H1 (cell line): ENCODE measurements around the gene TAS2R7. TPM values are rescaled to one million over a fixed set of nuclear protein-coding genes. Genes with fewer than 3 reads are reported as not detected.

ENCODE experiments used
- CTCF ChIA-PET: fragments of 300-600 bp; sonication (Branson Sonifier 250); formaldehyde crosslinking; loops from one replicate; lab custom pipeline; 2021; ENCODE audit not compliant: partially characterized antibody; lab: Charles Lee
- POLR2A ChIA-PET: fragments of 300-600 bp; sonication (Branson Sonifier 250); formaldehyde crosslinking; loops from one replicate; lab custom pipeline; 2021; ENCODE audit warnings: inconsistent platforms; ENCODE audit not compliant: partially characterized antibody; lab: Charles Lee
- DNase-seq, 2 experiments: peaks; one replicate each; pipeline versions ENCODE4 v3.0.0 to v3.0.0-alpha.2; 2010 to 2022; ENCODE audit warnings: low spot score in 2 of 2, low read depth in 1 of 2, mixed read lengths in 1 of 2
- FAIRE-seq: peaks from 2 replicates; lab custom pipeline; 2011; peaks lifted over from hg19 to GRCh38; lab: Jason Lieb, UNC
- H2AFZ ChIP-seq: 2 replicates; pipeline ENCODE4 v1.8.1; 2012; ENCODE audit warnings: low read length, inconsistent platforms
- H2AK5ac ChIP-seq: 2 replicates; pipeline ENCODE4 v1.6.1; 2013; ENCODE audit warnings: low read depth, low read length
- H2BK120ac ChIP-seq: replicated peaks from 2 replicates; pipeline ENCODE3; 2013; ENCODE audit warnings: low read depth, low read length, inconsistent platforms
- H2BK12ac ChIP-seq: 2 replicates; pipeline ENCODE4 v1.6.1; 2013; ENCODE audit warnings: low read depth, low read length
- H2BK15ac ChIP-seq: 2 replicates; pipeline ENCODE4 v1.6.1; 2013; ENCODE audit warnings: low read length
- H2BK20ac ChIP-seq: 2 replicates; pipeline ENCODE4 v1.6.1; 2013; ENCODE audit warnings: low read length
- H2BK5ac ChIP-seq: 2 replicates; pipeline ENCODE4 v1.6.1; 2013; ENCODE audit warnings: low read depth, low read length
- H3K14ac ChIP-seq: 2 replicates; pipeline ENCODE4 v1.6.1; 2013; ENCODE audit warnings: inconsistent platforms; ENCODE audit not compliant: insufficient read length
- H3K18ac ChIP-seq: 2 replicates; pipeline ENCODE4 v1.6.1; 2013; ENCODE audit warnings: low read length; ENCODE audit errors: extremely low read depth
- H3K23ac ChIP-seq: 2 replicates; pipeline ENCODE4 v1.6.1; 2013; ENCODE audit warnings: inconsistent platforms; ENCODE audit not compliant: insufficient read length
- H3K23me2 ChIP-seq: 2 replicates; pipeline ENCODE4 v1.6.1; 2013; ENCODE audit warnings: low read depth, low read length
- H3K27ac ChIP-seq: 2 replicates; pipeline ENCODE4 v1.6.1; 2011; ENCODE audit warnings: low read depth, low read length, inconsistent platforms
- H3K27me3 ChIP-seq, 4 experiments: replicated peaks in 1 of 4; 1 replicate in 1 of 4; 2 replicates in 3 of 4; pipeline versions ENCODE4 v1.6.1 to v1.8.1; 2011 to 2013; ENCODE audit warnings: low read length in 3 of 4, mild to moderate bottlenecking in 3 of 4, inconsistent platforms in 2 of 4, mixed read lengths in 2 of 4, moderate library complexity in 1 of 4; ENCODE audit not compliant: control insufficient read depth in 3 of 4, insufficient read depth in 3 of 4; ENCODE audit errors: extremely low read depth in 1 of 4
- H3K36me3 ChIP-seq, 4 experiments: 2 replicates each; pipeline versions ENCODE4 v1.6.1 to v1.8.1; 2011 to 2013; ENCODE audit warnings: mild to moderate bottlenecking in 4 of 4, low read length in 3 of 4, moderate library complexity in 2 of 4, control low read depth in 1 of 4, inconsistent platforms in 1 of 4; ENCODE audit not compliant: insufficient read depth in 4 of 4, control insufficient read depth in 2 of 4
- H3K4ac ChIP-seq: replicated peaks from 2 replicates; pipeline ENCODE3; 2013; ENCODE audit warnings: low read length, low read depth, mixed read lengths, inconsistent platforms; ENCODE audit not compliant: insufficient read length
- H3K4me1 ChIP-seq, 4 experiments: replicated peaks in 1 of 4; 1 replicate in 1 of 4; 2 replicates in 3 of 4; pipeline versions ENCODE4 v1.6.1 to v1.8.1; 2011 to 2013; ENCODE audit warnings: low read length in 3 of 4, inconsistent platforms in 2 of 4, mixed read lengths in 1 of 4; ENCODE audit not compliant: insufficient read depth in 4 of 4, control insufficient read depth in 3 of 4
- H3K4me2 ChIP-seq, 2 experiments: 2 replicates each; pipeline versions ENCODE4 v1.6.1 to v1.8.1; 2011 to 2013; ENCODE audit warnings: low read depth in 2 of 2, low read length in 2 of 2, control low read depth in 1 of 2, inconsistent platforms in 1 of 2, mild to moderate bottlenecking in 1 of 2; ENCODE audit not compliant: insufficient read depth in 1 of 2
- H3K4me3 ChIP-seq, 4 experiments: fragments of 200-600, 300-600 bp in 1 of 4; sonication (generic), shearing (Covaris generic), sonication (Bioruptor Twin) in 1 of 4; 2 replicates each; pipeline versions ENCODE4 v1.5.1 to v1.8.1; 2011 to 2016; ENCODE audit warnings: low read length in 4 of 4, low read depth in 3 of 4, control low read depth in 2 of 4, inconsistent platforms in 2 of 4, mild to moderate bottlenecking in 2 of 4, mixed read lengths in 1 of 4, moderate library complexity in 1 of 4; ENCODE audit not compliant: insufficient read depth in 2 of 4; ENCODE audit errors: extremely low read depth in 1 of 4
- H3K56ac ChIP-seq: replicated peaks from 2 replicates; pipeline ENCODE3; 2013; ENCODE audit warnings: low read depth, mild to moderate bottlenecking, mixed read lengths, low read length, inconsistent platforms; ENCODE audit not compliant: insufficient read length
- H3K79me1 ChIP-seq: 2 replicates; pipeline ENCODE4 v1.6.1; 2013; ENCODE audit warnings: low read depth, low read length, control low read depth
- H3K79me2 ChIP-seq, 2 experiments: 2 replicates each; pipeline versions ENCODE4 v1.6.1 to v1.8.1; 2012 to 2013; ENCODE audit warnings: low read length in 2 of 2, mild to moderate bottlenecking in 2 of 2, inconsistent platforms in 1 of 2; ENCODE audit not compliant: insufficient read depth in 2 of 2, control insufficient read depth in 1 of 2
- H3K9ac ChIP-seq, 4 experiments: replicated peaks in 1 of 4; 1 replicate in 1 of 4; 2 replicates in 3 of 4; pipeline versions ENCODE4 v1.6.1 to v1.8.1; 2011 to 2013; ENCODE audit warnings: low read depth in 3 of 4, low read length in 3 of 4, control low read depth in 2 of 4, mild to moderate bottlenecking in 2 of 4, moderate library complexity in 2 of 4, inconsistent platforms in 1 of 4; ENCODE audit errors: extremely low read depth in 1 of 4
- H3K9me3 ChIP-seq, 2 experiments: 2 replicates each; pipeline versions ENCODE4 v1.6.1 to v1.8.1; 2012 to 2013; ENCODE audit warnings: mild to moderate bottlenecking in 2 of 2, moderate library complexity in 2 of 2, control low read depth in 1 of 2, inconsistent platforms in 1 of 2, low read depth in 1 of 2, low read length in 1 of 2, mixed read lengths in 1 of 2; ENCODE audit not compliant: insufficient read depth in 2 of 2
- H4K20me1 ChIP-seq, 2 experiments: replicated peaks in 1 of 2; 2 replicates each; pipeline versions ENCODE3 to v1.8.1; 2011 to 2013; ENCODE audit warnings: inconsistent platforms in 2 of 2, low read length in 2 of 2, mild to moderate bottlenecking in 1 of 2; ENCODE audit not compliant: insufficient read depth in 2 of 2, control insufficient read depth in 1 of 2
- H4K5ac ChIP-seq: 2 replicates; pipeline ENCODE4 v1.6.1; 2013; ENCODE audit warnings: low read length, low read depth, mixed read lengths, inconsistent platforms; ENCODE audit not compliant: insufficient read length
- H4K8ac ChIP-seq: 2 replicates; pipeline ENCODE4 v1.8.0; 2013; ENCODE audit warnings: mild to moderate bottlenecking, moderate library complexity, low read length, inconsistent platforms; ENCODE audit not compliant: insufficient read depth; ENCODE audit errors: extremely low read depth
- H4K91ac ChIP-seq: replicated peaks from 2 replicates; pipeline ENCODE3; 2013; ENCODE audit warnings: low read length, mixed read lengths, inconsistent platforms; ENCODE audit not compliant: insufficient read length
- EP300 ChIP-seq, 2 experiments: IDR thresholded peaks; 1 replicate in 1 of 2; 2 replicates in 1 of 2; pipeline ENCODE4 v1.6.1; 2011 to 2012; ENCODE audit warnings: low read depth in 2 of 2, low read length in 2 of 2, mild to moderate bottlenecking in 2 of 2, borderline replicate concordance in 1 of 2, inconsistent platforms in 1 of 2, moderate library complexity in 1 of 2
- HDAC6 ChIP-seq: IDR thresholded peaks from one replicate; pipeline ENCODE4 v1.7.1; 2012; ENCODE audit warnings: low read depth, mild to moderate bottlenecking, inconsistent platforms, low read length, moderate library complexity
- JUND ChIP-seq: IDR thresholded peaks from 2 replicates; pipeline ENCODE4 v1.6.1; 2011; ENCODE audit warnings: mild to moderate bottlenecking, improper control_type of control experiment, low read length
- RBBP5 ChIP-seq: IDR thresholded peaks from 2 replicates; pipeline ENCODE4 v1.7.1; 2012; ENCODE audit warnings: low read depth, mild to moderate bottlenecking, inconsistent platforms, low read length, moderate library complexity, borderline replicate concordance
- SIRT6 ChIP-seq: IDR thresholded peaks from one replicate; pipeline ENCODE4 v1.7.1; 2012; ENCODE audit warnings: low read length, inconsistent platforms
- SRF ChIP-seq: IDR thresholded peaks from 2 replicates; pipeline ENCODE4 v1.6.1; 2011; ENCODE audit warnings: mild to moderate bottlenecking, low read depth, low read length, moderate library complexity
- SUZ12 ChIP-seq: fragments of 200-600 bp; sonication (generic); IDR thresholded peaks from 2 replicates; pipeline ENCODE4 v1.6.1; 2012; ENCODE audit warnings: mild to moderate bottlenecking, inconsistent platforms, low read length, moderate library complexity, mixed read lengths
- TAF7 ChIP-seq: optimal IDR thresholded peaks from 2 replicates; pipeline ENCODE3; 2011; ENCODE audit warnings: low read depth, mild to moderate bottlenecking, inconsistent platforms, low read length, moderate library complexity, borderline replicate concordance
- TEAD4 ChIP-seq: IDR thresholded peaks from 2 replicates; pipeline ENCODE4 v1.6.1; 2012; ENCODE audit warnings: low read depth, low read length, inconsistent platforms, mixed read lengths
- WGBS, 2 experiments: shearing (Covaris generic) in 1 of 2; methylation state at CpG; one replicate each; pipeline versions ENCODE4 v1.1.6 to v1.1.7; 2013 to 2015; ENCODE audit warnings: low lambda C conversion rate in 2 of 2, mixed read lengths in 2 of 2, inconsistent platforms in 1 of 2, low coverage in 1 of 2, missing lambda C conversion rate in 1 of 2; ENCODE audit not compliant: insufficient replicate concordance in 2 of 2, insufficient coverage in 1 of 2, insufficient read length in 1 of 2; ENCODE audit errors: extremely low coverage in 1 of 2, missing lambda C conversion rate in 1 of 2; 5-methylcytosine and 5-hydroxymethylcytosine counted together
- polyA plus RNA-seq, 7 experiments: library from polyadenylated mRNA; depleted of rRNA in 3 of 7; stranded (reverse) in 5 of 7; unstranded in 2 of 7; fragments of >200 nt in 5 of 7; fragments of 200-250 nt in 2 of 7; gene quantifications; 1 replicate in 5 of 7; 2 replicates in 1 of 7; 4 replicates in 1 of 7; pipeline versions ENCODE4 v1.2.1 to v1.2.3, GENCODE V29; 2011 to 2013; ENCODE audit warnings: missing spikeins in 2 of 7, mixed read lengths in 2 of 7
- total RNA-seq: library from RNA; stranded (reverse); fragmentation: NEBNext Ultra II Directional; extraction: Animal tissue kit (Norgen Biotek cat#: 25700); gene quantifications from 2 replicates; pipeline ENCODE4 v1.2.1, GENCODE V29; 2021

Gene TAS2R7
- total and polyA plus RNA-seq, 2 of the 8 experiments (the other 6 are each of a cell fraction or from before 2014, with no cell fraction given): not detected

- ChIA-PET POLR2A (no interaction called here), CTCF (interaction anchor here (0.8 to 2.0 kb wide), 4 partner anchors 8 to 708 kb away, joined by 3 to 10 read pairs (median 6); no protein-coding TSS in a partner anchor)
- Histone ChIP-seq H3K18ac (0 out of 2 replicates have a peak overlapping the region, but pooled peaks have one; percentile 13), H4K5ac (no peak overlapping the region), H2AK5ac (no peak overlapping the region), H3K27ac (no peak overlapping the region), H3K23ac (no peak overlapping the region), H3K4me3 (no peak overlapping the region), H4K8ac (no peak overlapping the region), H4K20me1 (no peaks in the 10 kb centered on the region), H3K9me3 (no peaks in the 10 kb centered on the region), H3K4me1 (no peaks in the 10 kb centered on the region), H2BK15ac (no peak overlapping the region), H3K4me2 (no peak overlapping the region), H2BK12ac (no peak overlapping the region), H2BK5ac (no peak overlapping the region), H3K9ac (no peak overlapping the region), H3K14ac (no peak overlapping the region), H3K56ac (no peak overlapping the region), H3K27me3 (no peaks in the 10 kb centered on the region), H3K23me2 (no peaks in the 10 kb centered on the region; the same call in 1 of the 2 replicates), H3K36me3 (no peaks in the 10 kb centered on the region), H2BK20ac (no peak overlapping the region), H2BK120ac (no peak overlapping the region), H3K79me1 (no peaks in the 10 kb centered on the region), H3K4ac (no peak overlapping the region), H2AFZ (peak overlapping the region; percentile 89), H4K91ac (no peak overlapping the region), H3K79me2 (no peaks in the 10 kb centered on the region)
- TF ChIP-seq SRF (no peak), JUND (no peak), SUZ12 (no peak), EP300 (IDR thresholded peaks at IDR 0.05; ENCODE audit: borderline replicate concordance in 1 of 2, low read depth in 2 of 2, low read length in 2 of 2) (no peak), RBBP5 (no peak), TEAD4 (no peak), SIRT6 (no peak), TAF7 (no peak), HDAC6 (no peak)
- FAIRE-seq: no peak
- WGBS, 2 experiments: 92% methylated on average over 2 of the region's 2 CpGs; no CpG with 5 or more reads in 1 of the 2 experiments
- no peak for DNase-seq
These were observed 23.3 kb downstream of the TAS2R7 start for GRCh38 chr12:10779103-10779502.
